ENCODE measurements around the gene RABGGTA.

The RABGGTA gene

GRCh38 chr14:24216345-24216699 is 55.1 kb downstream of the RABGGTA start:
- no peak for TF ChIP-seq CTCF (IDR thresholded peaks at IDR 0.05; ENCODE audit: unreplicated experiment in 3 of 3)
- Mint-ChIP-seq H3K4me3 (peak overlapping the region; percentile 89 to 97 (median 90)), H3K9me3 (no peaks in the 10 kb centered on the region), H3K4me1 (peaks cover 28% of the 10 kb centered on the region), H3K36me3 (ENCODE audit: low read depth) (peaks cover 16% of the 10 kb centered on the region), H3K27ac (peak overlapping the region; percentile 91 to 98 (median 92)), H3K27me3 (ENCODE audit: low read depth) (no peaks in the 10 kb centered on the region)

Data from nephron (organoid).